Measurements from ENCODE around the gene IL22RA1.

DNA sequence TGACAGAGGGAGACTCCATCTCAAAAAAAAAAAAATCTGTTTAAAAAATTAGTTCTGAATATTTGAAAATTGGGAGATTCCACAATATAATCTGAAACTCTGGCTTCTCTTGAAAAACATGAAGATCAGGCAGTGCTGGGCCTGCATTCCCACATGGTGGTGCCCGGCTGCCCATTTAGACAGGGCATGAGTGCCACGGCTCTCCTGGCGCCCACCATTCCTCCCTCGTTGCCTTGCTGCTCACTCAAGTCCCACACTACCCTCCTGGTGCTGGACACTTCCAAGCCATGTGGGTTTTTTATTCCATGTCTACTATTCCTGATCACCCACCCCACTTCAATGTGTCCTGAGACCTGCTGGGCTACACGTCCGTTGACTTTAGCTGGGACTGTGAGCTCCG, 20.2 kb downstream of the IL22RA1 start:
- TF ChIP-seq, protein P1, sequence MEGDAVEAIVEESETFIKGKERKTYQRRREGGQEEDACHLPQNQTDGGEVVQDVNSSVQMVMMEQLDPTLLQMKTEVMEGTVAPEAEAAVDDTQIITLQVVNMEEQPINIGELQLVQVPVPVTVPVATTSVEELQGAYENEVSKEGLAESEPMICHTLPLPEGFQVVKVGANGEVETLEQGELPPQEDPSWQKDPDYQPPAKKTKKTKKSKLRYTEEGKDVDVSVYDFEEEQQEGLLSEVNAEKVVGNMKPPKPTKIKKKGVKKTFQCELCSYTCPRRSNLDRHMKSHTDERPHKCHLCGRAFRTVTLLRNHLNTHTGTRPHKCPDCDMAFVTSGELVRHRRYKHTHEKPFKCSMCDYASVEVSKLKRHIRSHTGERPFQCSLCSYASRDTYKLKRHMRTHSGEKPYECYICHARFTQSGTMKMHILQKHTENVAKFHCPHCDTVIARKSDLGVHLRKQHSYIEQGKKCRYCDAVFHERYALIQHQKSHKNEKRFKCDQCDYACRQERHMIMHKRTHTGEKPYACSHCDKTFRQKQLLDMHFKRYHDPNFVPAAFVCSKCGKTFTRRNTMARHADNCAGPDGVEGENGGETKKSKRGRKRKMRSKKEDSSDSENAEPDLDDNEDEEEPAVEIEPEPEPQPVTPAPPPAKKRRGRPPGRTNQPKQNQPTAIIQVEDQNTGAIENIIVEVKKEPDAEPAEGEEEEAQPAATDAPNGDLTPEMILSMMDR (IDR thresholded peaks at IDR 0.05): no peak
- TF ChIP-seq NFE2L1 (CRISPR knock-in tag; IDR thresholded peaks at IDR 0.05) (no peak), ZNF232 (CRISPR knock-in tag; IDR thresholded peaks at IDR 0.05) (no peak), CREB1 (CRISPR knock-in tag; IDR thresholded peaks at IDR 0.05) (no peak), ZBTB21 (CRISPR knock-in tag; IDR thresholded peaks at IDR 0.05; ENCODE audit: borderline replicate concordance) (no peak)
